HCT116 (cell line): ENCODE measurements around the gene SLC25A13. TPM values are rescaled to one million over a fixed set of nuclear protein-coding genes. Genes with fewer than 3 reads are reported as not detected.

ENCODE experiments used
- ATAC-seq: fragments of 200-7000 bp; cut with Tn5 transposase; 2 replicates; pipeline ENCODE4 v1.9.1; 2020; ENCODE audit warnings: mild to moderate bottlenecking, moderate library complexity
- BruUV-seq: library from RNA; stranded (reverse); fragments of 400-500 nt; replicated peaks from 2 replicates; lab custom pipeline; 2021; lab: Mats Ljungman, UMichigan
- CTCF ChIA-PET: fragments of 300-600 bp; sonication (Branson Sonifier 250); formaldehyde crosslinking; loops from one replicate; lab custom pipeline; 2021; ENCODE audit warnings: antibody characterized with exemption; lab: Charles Lee
- POLR2A ChIA-PET: fragments of 300-600, 350-600 bp; sonication (Branson Sonifier 250); formaldehyde crosslinking; loops from one replicate; lab custom pipeline; 2021; ENCODE audit warnings: antibody characterized with exemption; lab: Charles Lee
- RAD21 ChIA-PET, 2 experiments: fragments of 300-600 bp; sonication (Branson Sonifier 250); formaldehyde crosslinking; loops; one replicate each; lab custom pipeline; 2023; ENCODE audit warnings: low total read pairs in 2 of 2; ENCODE audit not compliant: uncharacterized antibody in 2 of 2, unreplicated experiment in 2 of 2, low non-redundant PET in 1 of 2; lab: Charles Lee
- DNase-seq: peaks from one replicate; pipeline ENCODE4 v3.0.0-alpha.2; 2010; ENCODE audit warnings: low read depth, low spot score
- H2AFZ ChIP-seq: fragments of 200-600 bp; shearing (Covaris generic), sonication (generic); 2 replicates; pipeline ENCODE4 v1.6.1; 2017; ENCODE audit warnings: low read depth, mixed run types, mixed read lengths, antibody characterized with exemption, low read length; ENCODE audit not compliant: poor library complexity, severe bottlenecking
- H3K27ac ChIP-seq: 2 replicates; pipeline ENCODE4 v1.5.1; 2012; ENCODE audit warnings: low read depth, low read length
- H3K27me3 ChIP-seq: fragments of 200-600 bp; sonication (generic); 2 replicates; pipeline ENCODE4 v1.6.1; 2016; ENCODE audit warnings: mixed run types, low read length, mixed read lengths; ENCODE audit not compliant: insufficient read depth
- H3K36me3 ChIP-seq, 2 experiments: fragments of 200-500 bp in 1 of 2; fragments of 200-600 bp in 1 of 2; sonication (Bioruptor generic) in 1 of 2; sonication (generic) in 1 of 2; 2 replicates each; pipeline versions ENCODE4 v1.5.1 to v1.6.1; 2014 to 2016; ENCODE audit warnings: low read length in 2 of 2, inconsistent platforms in 1 of 2, mixed read lengths in 1 of 2, mixed run types in 1 of 2; ENCODE audit not compliant: insufficient read depth in 2 of 2, control insufficient read depth in 1 of 2
- H3K4me1 ChIP-seq, 2 experiments: fragments of 200-600 bp in 1 of 2; sonication (generic) in 1 of 2; 2 replicates each; pipeline versions ENCODE4 v1.5.1 to v1.6.1; 2012 to 2017; ENCODE audit warnings: low read length in 2 of 2, inconsistent platforms in 1 of 2, mild to moderate bottlenecking in 1 of 2, mixed read lengths in 1 of 2, mixed run types in 1 of 2, moderate library complexity in 1 of 2; ENCODE audit not compliant: insufficient read depth in 2 of 2, control insufficient read depth in 1 of 2
- H3K4me2 ChIP-seq: fragments of 200-600 bp; sonication (generic); 2 replicates; pipeline ENCODE4 v1.6.1; 2017; ENCODE audit warnings: mixed run types, low read length, mixed read lengths
- H3K4me3 ChIP-seq, 2 experiments: fragments of 200-600 bp in 1 of 2; sonication (generic) in 1 of 2; replicated peaks in 1 of 2; 2 replicates each; pipeline ENCODE4 v1.5.1; 2011 to 2016; ENCODE audit warnings: low read length in 2 of 2, control low read depth in 1 of 2, low read depth in 1 of 2, mild to moderate bottlenecking in 1 of 2, mixed read lengths in 1 of 2, mixed run types in 1 of 2
- H3K79me2 ChIP-seq: fragments of 200-600 bp; sonication (generic); 2 replicates; pipeline ENCODE4 v1.6.1; 2017; ENCODE audit warnings: mild to moderate bottlenecking, mixed run types, low read length, moderate library complexity, mixed read lengths; ENCODE audit not compliant: insufficient read depth
- H3K9ac ChIP-seq: fragments of 200-600 bp; sonication (generic); 2 replicates; pipeline ENCODE4 v1.6.1; 2016; ENCODE audit warnings: low read length, mixed read lengths
- H3K9me2 ChIP-seq: fragments of 200-600 bp; sonication (generic), shearing (Covaris generic); 2 replicates; pipeline ENCODE4 v1.6.1; 2017; ENCODE audit warnings: mixed run types, mild to moderate bottlenecking, moderate library complexity; ENCODE audit not compliant: insufficient read depth
- H3K9me3 ChIP-seq, 2 experiments: fragments of 200-500 bp in 1 of 2; fragments of 200-600 bp in 1 of 2; sonication (Bioruptor generic) in 1 of 2; sonication (generic) in 1 of 2; 2 replicates each; pipeline ENCODE4 v1.6.1; 2014 to 2017; ENCODE audit warnings: low read length in 2 of 2, mixed read lengths in 2 of 2, inconsistent platforms in 1 of 2, low read depth in 1 of 2, mild to moderate bottlenecking in 1 of 2, mixed run types in 1 of 2, moderate library complexity in 1 of 2; ENCODE audit not compliant: control insufficient read depth in 1 of 2, insufficient read depth in 1 of 2
- H4K20me1 ChIP-seq: fragments of 200-600 bp; sonication (generic), shearing (Covaris generic); 2 replicates; pipeline ENCODE4 v1.6.1; 2017; ENCODE audit warnings: mixed run types, mild to moderate bottlenecking, moderate library complexity; ENCODE audit not compliant: insufficient read depth
- CBX3 ChIP-seq: IDR thresholded peaks from 2 replicates; pipeline ENCODE4 v1.6.1; 2012; ENCODE audit warnings: low read depth
- EGR1 ChIP-seq: IDR thresholded peaks from 2 replicates; pipeline ENCODE4 v1.6.1; 2012; ENCODE audit warnings: low read depth
- ELF1 ChIP-seq: IDR thresholded peaks from 2 replicates; pipeline ENCODE4 v1.6.1; 2012; ENCODE audit warnings: low read depth, borderline replicate concordance
- EZH2 ChIP-seq: fragments of 200-600 bp; sonication (generic); IDR thresholded peaks from 2 replicates; pipeline ENCODE4 v1.6.1; 2017; ENCODE audit warnings: antibody characterized with exemption, mixed run types
- FOSL1 ChIP-seq: IDR thresholded peaks from 2 replicates; pipeline ENCODE4 v1.6.1; 2012; ENCODE audit warnings: low read depth
- JUND ChIP-seq: IDR thresholded peaks from 2 replicates; pipeline ENCODE4 v1.6.1; 2012
- POLR2A ChIP-seq: IDR thresholded peaks from 2 replicates; pipeline ENCODE4 v1.7.0; 2011; ENCODE audit warnings: borderline replicate concordance; ENCODE audit not compliant: insufficient read depth, insufficient read length; ENCODE audit errors: extremely low read depth
- POLR2AphosphoS5 ChIP-seq: IDR thresholded peaks from 2 replicates; pipeline ENCODE4 v1.6.1; 2011; ENCODE audit warnings: mild to moderate bottlenecking, low read depth, low read length, moderate library complexity
- RAD21 ChIP-seq: IDR thresholded peaks from 2 replicates; pipeline ENCODE4 v1.6.1; 2012; ENCODE audit warnings: low read depth, mild to moderate bottlenecking
- SIN3A ChIP-seq: IDR thresholded peaks from 2 replicates; pipeline ENCODE4 v1.6.1; 2012; ENCODE audit warnings: low read depth
- SP1 ChIP-seq: IDR thresholded peaks from 2 replicates; pipeline ENCODE4 v1.6.1; 2012; ENCODE audit warnings: low read depth
- TCF7L2 ChIP-seq: IDR thresholded peaks from 2 replicates; pipeline ENCODE4 v1.7.0; 2011; ENCODE audit warnings: borderline replicate concordance, inconsistent platforms; ENCODE audit not compliant: insufficient read depth, insufficient read length; ENCODE audit errors: extremely low read depth
- YY1 ChIP-seq: IDR thresholded peaks from 2 replicates; pipeline ENCODE4 v1.6.1; 2011; ENCODE audit warnings: low read length, low read depth, moderate library complexity, mild to moderate bottlenecking; ENCODE audit not compliant: insufficient replicate concordance; ENCODE audit errors: extremely low read depth
- ZFX ChIP-seq: fragments of 450-650 bp; IDR thresholded peaks from 2 replicates; pipeline ENCODE4 v1.6.1; 2017
- intact Hi-C: fragments of 100-400 bp; cut with micrococcal nuclease; formaldehyde crosslinking; loops from 2 replicates; pipeline ENCODE4 v1.10.0; 2022
- total RNA-seq: library from RNA; stranded (reverse); gene quantifications from one replicate; pipeline ENCODE4 v1.2.1, GENCODE V29; 2021; ENCODE audit not compliant: unreplicated experiment
- TF ChIP-seq, protein P1 (sequence below), 3 experiments: fragments of 200-600 bp in 1 of 3; sonication (generic) in 1 of 3; IDR thresholded peaks in 2 of 3; conservative IDR thresholded peaks in 1 of 3; 2 replicates each; pipeline ENCODE4 v1.5.1; 2012 to 2017; ENCODE audit warnings: low read depth in 2 of 3, low read length in 2 of 3, antibody characterized with exemption in 1 of 3, borderline replicate concordance in 1 of 3, control low read depth in 1 of 3, mild to moderate bottlenecking in 1 of 3, mixed read lengths in 1 of 3, mixed run types in 1 of 3, moderate library complexity in 1 of 3; ENCODE audit not compliant: insufficient read depth in 1 of 3
- TF ChIP-seq, protein P2 (sequence below): IDR thresholded peaks from 2 replicates; pipeline ENCODE4 v1.6.1; 2012
- TF ChIP-seq, protein P3 (sequence below): IDR thresholded peaks from 2 replicates; pipeline ENCODE4 v1.6.1; 2012; ENCODE audit warnings: low read depth

SLC25A13 gene
- total RNA-seq, 1 experiment from 2014 or later = 19.3 TPM

DNA sequence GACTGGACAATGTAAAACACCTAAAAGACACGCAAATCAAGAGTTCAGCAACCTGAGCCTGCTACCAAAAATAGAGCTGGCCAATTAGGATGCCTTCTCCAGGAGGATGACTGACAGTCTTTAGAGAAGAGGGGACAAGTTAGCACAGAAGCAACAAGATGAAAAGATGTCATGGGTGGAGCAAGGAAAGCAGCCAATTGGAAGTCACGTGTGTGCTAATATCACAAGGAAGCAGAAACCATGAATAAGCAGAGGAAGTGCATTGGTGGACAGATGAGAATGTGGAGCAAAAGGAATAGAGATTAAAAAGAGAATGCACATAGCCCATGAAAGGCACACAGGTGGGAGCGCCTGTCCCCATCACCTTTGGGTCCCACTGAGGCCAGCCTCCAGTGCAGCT, 148.1 kb downstream of the SLC25A13 start:
- ChIA-PET RAD21 (no interaction called here), CTCF (no interaction called here), POLR2A (no interaction called here)
- BruUV-seq = no TSS peak
- Histone ChIP-seq H2AFZ (no peak overlapping the region), H3K9me3 (no peaks in the 10 kb centered on the region), H3K36me3 (peaks cover 0 to 13% of the 10 kb centered on the region in 2 experiments; a peak in 2 of 4 replicates), H3K27ac (no peak overlapping the region), H3K9me2 (no peaks in the 10 kb centered on the region), H3K9ac (no peak overlapping the region), H3K4me3 (no peak overlapping the region), H3K4me1 (no peaks in the 10 kb centered on the region), H3K27me3 (no peaks in the 10 kb centered on the region), H3K4me2 (no peak overlapping the region), H3K79me2 (no peaks in the 10 kb centered on the region), H4K20me1 (no peaks in the 10 kb centered on the region)
- intact Hi-C loops = no loop called here
- TF ChIP-seq YY1 = no peak
- TF ChIP-seq, protein P1, sequence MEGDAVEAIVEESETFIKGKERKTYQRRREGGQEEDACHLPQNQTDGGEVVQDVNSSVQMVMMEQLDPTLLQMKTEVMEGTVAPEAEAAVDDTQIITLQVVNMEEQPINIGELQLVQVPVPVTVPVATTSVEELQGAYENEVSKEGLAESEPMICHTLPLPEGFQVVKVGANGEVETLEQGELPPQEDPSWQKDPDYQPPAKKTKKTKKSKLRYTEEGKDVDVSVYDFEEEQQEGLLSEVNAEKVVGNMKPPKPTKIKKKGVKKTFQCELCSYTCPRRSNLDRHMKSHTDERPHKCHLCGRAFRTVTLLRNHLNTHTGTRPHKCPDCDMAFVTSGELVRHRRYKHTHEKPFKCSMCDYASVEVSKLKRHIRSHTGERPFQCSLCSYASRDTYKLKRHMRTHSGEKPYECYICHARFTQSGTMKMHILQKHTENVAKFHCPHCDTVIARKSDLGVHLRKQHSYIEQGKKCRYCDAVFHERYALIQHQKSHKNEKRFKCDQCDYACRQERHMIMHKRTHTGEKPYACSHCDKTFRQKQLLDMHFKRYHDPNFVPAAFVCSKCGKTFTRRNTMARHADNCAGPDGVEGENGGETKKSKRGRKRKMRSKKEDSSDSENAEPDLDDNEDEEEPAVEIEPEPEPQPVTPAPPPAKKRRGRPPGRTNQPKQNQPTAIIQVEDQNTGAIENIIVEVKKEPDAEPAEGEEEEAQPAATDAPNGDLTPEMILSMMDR (IDR thresholded peaks at IDR 0.05 in 2 of 3, conservative IDR thresholded peaks at IDR 0.05 in 1 of 3; ENCODE audit: borderline replicate concordance in 1 of 3, insufficient read depth in 1 of 3, low read depth in 2 of 3, low read length in 2 of 3) = no peak
- TF ChIP-seq CBX3 = no peak
- no peak for TF ChIP-seq ELF1
- TF ChIP-seq, protein P2, sequence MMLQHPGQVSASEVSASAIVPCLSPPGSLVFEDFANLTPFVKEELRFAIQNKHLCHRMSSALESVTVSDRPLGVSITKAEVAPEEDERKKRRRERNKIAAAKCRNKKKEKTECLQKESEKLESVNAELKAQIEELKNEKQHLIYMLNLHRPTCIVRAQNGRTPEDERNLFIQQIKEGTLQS = no peak
- TF ChIP-seq POLR2AphosphoS5 = no peak
- TF ChIP-seq JUND = no peak
- no peak for TF ChIP-seq EZH2
- no peak for TF ChIP-seq FOSL1
- no peak for TF ChIP-seq EGR1
- TF ChIP-seq SP1 = no peak
- no peak for TF ChIP-seq TCF7L2
- TF ChIP-seq, protein P3, sequence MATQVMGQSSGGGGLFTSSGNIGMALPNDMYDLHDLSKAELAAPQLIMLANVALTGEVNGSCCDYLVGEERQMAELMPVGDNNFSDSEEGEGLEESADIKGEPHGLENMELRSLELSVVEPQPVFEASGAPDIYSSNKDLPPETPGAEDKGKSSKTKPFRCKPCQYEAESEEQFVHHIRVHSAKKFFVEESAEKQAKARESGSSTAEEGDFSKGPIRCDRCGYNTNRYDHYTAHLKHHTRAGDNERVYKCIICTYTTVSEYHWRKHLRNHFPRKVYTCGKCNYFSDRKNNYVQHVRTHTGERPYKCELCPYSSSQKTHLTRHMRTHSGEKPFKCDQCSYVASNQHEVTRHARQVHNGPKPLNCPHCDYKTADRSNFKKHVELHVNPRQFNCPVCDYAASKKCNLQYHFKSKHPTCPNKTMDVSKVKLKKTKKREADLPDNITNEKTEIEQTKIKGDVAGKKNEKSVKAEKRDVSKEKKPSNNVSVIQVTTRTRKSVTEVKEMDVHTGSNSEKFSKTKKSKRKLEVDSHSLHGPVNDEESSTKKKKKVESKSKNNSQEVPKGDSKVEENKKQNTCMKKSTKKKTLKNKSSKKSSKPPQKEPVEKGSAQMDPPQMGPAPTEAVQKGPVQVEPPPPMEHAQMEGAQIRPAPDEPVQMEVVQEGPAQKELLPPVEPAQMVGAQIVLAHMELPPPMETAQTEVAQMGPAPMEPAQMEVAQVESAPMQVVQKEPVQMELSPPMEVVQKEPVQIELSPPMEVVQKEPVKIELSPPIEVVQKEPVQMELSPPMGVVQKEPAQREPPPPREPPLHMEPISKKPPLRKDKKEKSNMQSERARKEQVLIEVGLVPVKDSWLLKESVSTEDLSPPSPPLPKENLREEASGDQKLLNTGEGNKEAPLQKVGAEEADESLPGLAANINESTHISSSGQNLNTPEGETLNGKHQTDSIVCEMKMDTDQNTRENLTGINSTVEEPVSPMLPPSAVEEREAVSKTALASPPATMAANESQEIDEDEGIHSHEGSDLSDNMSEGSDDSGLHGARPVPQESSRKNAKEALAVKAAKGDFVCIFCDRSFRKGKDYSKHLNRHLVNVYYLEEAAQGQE = no peak
- TF ChIP-seq ZFX = no peak
- no peak for TF ChIP-seq POLR2A
- no peak for TF ChIP-seq RAD21
- TF ChIP-seq SIN3A = no peak
- no peak for ATAC-seq
- no peak for DNase-seq
